Left ventricle myocardium inferior (tissue), 1 donor: ENCODE data around the gene VCL. TPM values are rescaled to one million over a fixed set of nuclear protein-coding genes. Genes with fewer than 3 reads are reported as not detected.

Source experiments
- DNase-seq: peaks from one replicate; pipeline ENCODE4 v3.0.0-alpha.2; 2020
- H3K27ac ChIP-seq: fragments of 200-600 bp; replicated peaks from 2 replicates; pipeline ENCODE4 v1.8.0; 2021
- H3K27me3 ChIP-seq: fragments of 200-600 bp; 2 replicates; pipeline ENCODE4 v1.8.0; 2021; ENCODE audit warnings: low read depth
- H3K36me3 ChIP-seq: fragments of 200-600 bp; 2 replicates; pipeline ENCODE4 v1.8.0; 2021
- H3K4me1 ChIP-seq: fragments of 200-600 bp; 2 replicates; pipeline ENCODE4 v1.8.0; 2021
- H3K4me3 ChIP-seq: fragments of 200-600 bp; 2 replicates; pipeline ENCODE4 v1.8.0; 2021; ENCODE audit warnings: mild to moderate bottlenecking, moderate library complexity
- H3K9me3 ChIP-seq: fragments of 200-600 bp; replicated peaks from 2 replicates; pipeline ENCODE4 v1.8.0; 2021
- CTCF ChIP-seq: fragments of 200-600 bp; IDR thresholded peaks from 2 replicates; pipeline ENCODE4 v1.8.0; 2021; ENCODE audit warnings: antibody characterized with exemption, mild to moderate bottlenecking, borderline replicate concordance
- intact Hi-C: fragments of 100-400 bp; cut with micrococcal nuclease; formaldehyde crosslinking; loops from one replicate; pipeline ENCODE4 v1.11.0; 2022
- total RNA-seq: library from RNA; stranded (reverse); fragmentation: NEBNext Ultra II Directional; extraction: Animal tissue kit (Norgen Biotek cat#: 25700); gene quantifications from one replicate; pipeline ENCODE4 v1.2.1, GENCODE V29; 2021
- donor health status: DM: no; HTN: yes; CAD: no; lungs with severe emphysema.

VCL gene
- total RNA-seq, 1 donor from 2014 or later, result 227 TPM

GRCh38 chr10:74032900-74033655, 35.2 kb downstream of the VCL start:
- TF ChIP-seq CTCF, result no peak
- peaks cover 96% of the 10 kb centered on the region for H3K4me1 ChIP-seq
- H3K9me3 ChIP-seq, result no peaks in the 10 kb centered on the region
- peaks cover 8% of the 10 kb centered on the region for H3K36me3 ChIP-seq
- H3K27ac ChIP-seq, result peak overlapping the region; percentile 53
- no peaks in the 10 kb centered on the region for H3K27me3 ChIP-seq
- intact Hi-C loops, result no loop called here
- no peak for DNase-seq
- no peak overlapping the region for H3K4me3 ChIP-seq

GRCh38 chr10:74033702-74034101, 35.8 kb downstream of the VCL start:
- peaks cover 97% of the 10 kb centered on the region for H3K4me1 ChIP-seq
- intact Hi-C loops, result no loop called here
- H3K27ac ChIP-seq, result peak overlapping the region; percentile 53
- TF ChIP-seq CTCF, result no peak
- no peak for DNase-seq
- H3K9me3 ChIP-seq, result no peaks in the 10 kb centered on the region
- no peaks in the 10 kb centered on the region for H3K27me3 ChIP-seq
- peaks cover 8% of the 10 kb centered on the region for H3K36me3 ChIP-seq
- no peak overlapping the region for H3K4me3 ChIP-seq

- no peaks in the 10 kb centered on the region for H3K9me3 ChIP-seq
- intact Hi-C loops, result no loop called here
- H3K27me3 ChIP-seq, result no peaks in the 10 kb centered on the region
- no peak for DNase-seq
- peak overlapping the region; percentile 53 for H3K27ac ChIP-seq
- peaks cover 97% of the 10 kb centered on the region for H3K4me1 ChIP-seq
- TF ChIP-seq CTCF, result no peak
- peaks cover 8% of the 10 kb centered on the region for H3K36me3 ChIP-seq
- no peak overlapping the region for H3K4me3 ChIP-seq
Measured at GRCh38 chr10:74034301-74034700, 36.4 kb downstream of the VCL start.

GRCh38 chr10:74035303-74035702, 37.4 kb downstream of the VCL start:
- H3K27ac ChIP-seq, result peak overlapping the region; percentile 53
- H3K4me3 ChIP-seq, result no peak overlapping the region
- H3K27me3 ChIP-seq, result no peaks in the 10 kb centered on the region
- TF ChIP-seq CTCF, result peak; percentile 25
- peaks cover 97% of the 10 kb centered on the region for H3K4me1 ChIP-seq
- no peak for DNase-seq
- intact Hi-C loops, result no loop called here
- no peaks in the 10 kb centered on the region for H3K9me3 ChIP-seq
- peaks cover 8% of the 10 kb centered on the region for H3K36me3 ChIP-seq

- Histone ChIP-seq H3K9me3 (no peaks in the 10 kb centered on the region), H3K27ac (peak overlapping the region; percentile 79), H3K4me1 (peaks cover 97% of the 10 kb centered on the region), H3K36me3 (peaks cover 8% of the 10 kb centered on the region), H3K4me3 (no peak overlapping the region), H3K27me3 (no peaks in the 10 kb centered on the region)
- no peak for TF ChIP-seq CTCF
- DNase-seq, result no peak
- intact Hi-C loops, result no loop called here
Measured at GRCh38 chr10:74036474-74036873, 38.6 kb downstream of the VCL start.
